ENCODE data around the gene SLC39A9. TPM values are rescaled to one million over a fixed set of nuclear protein-coding genes. Genes with fewer than 3 reads are reported as not detected.

Gene SLC39A9
- total RNA-seq, 1 experiment from 2014 or later: 80.8 TPM

- no peak for TF ChIP-seq EZH2 (IDR thresholded peaks at IDR 0.05; ENCODE audit: low read length, unreplicated experiment)
- no peak for TF ChIP-seq CTCF (conservative IDR thresholded peaks at IDR 0.05; ENCODE audit: low read depth, low read length)
- TF ChIP-seq EZH2phosphoT487 (IDR thresholded peaks at IDR 0.05; ENCODE audit: borderline replicate concordance, low read length): no peak
- Histone ChIP-seq H3K9ac (ENCODE audit: low read length) (no peak overlapping the region), H3K9me3 (ENCODE audit: low read length) (no peaks in the 10 kb centered on the region), H3K9me2 (replicated peaks; ENCODE audit: low read length) (no peaks in the 10 kb centered on the region), H3K27ac (ENCODE audit: low read length) (no peak overlapping the region), H3K79me2 (ENCODE audit: low read length) (no peaks in the 10 kb centered on the region), H2AFZ (ENCODE audit: low read length) (no peak overlapping the region), H3K4me2 (ENCODE audit: low read length) (no peak overlapping the region), H3K4me3 (ENCODE audit: low read length) (no peak overlapping the region), H3K27me3 (ENCODE audit: low read length) (no peaks in the 10 kb centered on the region; the same call in 1 of the 2 replicates), H3K36me3 (ENCODE audit: low read depth, low read length) (no peaks in the 10 kb centered on the region), H3F3A (ENCODE audit: low read length, unreplicated experiment) (no peaks in the 10 kb centered on the region), H3K4me1 (ENCODE audit: insufficient read depth, low read length) (0 out of 2 replicates have a peak, but pooled peaks cover 7% of the 10 kb centered on the region), H4K20me1 (ENCODE audit: low read length) (no peaks in the 10 kb centered on the region)
- POLR2A ChIA-PET (ENCODE audit: unreplicated experiment): no interaction called here
- intact Hi-C loops (cut with micrococcal nuclease): no loop called here
- no TSS peak for BruUV-seq (replicated peaks)
- DNase-seq: no peak
- CTCF ChIA-PET: no interaction called here
- ATAC-seq: no peak
These were observed 45.3 kb upstream of the SLC39A9 start for GRCh38 chr14:69353168-69353567.

GRCh38 chr14:69354383-69355153 is 43.9 kb upstream of the SLC39A9 start:
- ChIA-PET CTCF (no interaction called here), POLR2A (ENCODE audit: unreplicated experiment) (no interaction called here)
- intact Hi-C loops (cut with micrococcal nuclease): no loop called here
- Histone ChIP-seq H3K9me2 (replicated peaks; ENCODE audit: low read length) (no peaks in the 10 kb centered on the region), H4K20me1 (ENCODE audit: low read length) (no peaks in the 10 kb centered on the region), H3K9me3 (ENCODE audit: low read length) (no peaks in the 10 kb centered on the region), H2AFZ (ENCODE audit: low read length) (no peak overlapping the region), H3K27me3 (ENCODE audit: low read length) (no peaks in the 10 kb centered on the region; the same call in 1 of the 2 replicates), H3K36me3 (ENCODE audit: low read depth, low read length) (no peaks in the 10 kb centered on the region), H3K27ac (ENCODE audit: low read length) (no peak overlapping the region), H3K4me3 (ENCODE audit: low read length) (no peak overlapping the region), H3K4me1 (ENCODE audit: insufficient read depth, low read length) (0 out of 2 replicates have a peak, but pooled peaks cover 7% of the 10 kb centered on the region), H3K4me2 (ENCODE audit: low read length) (no peak overlapping the region), H3K9ac (ENCODE audit: low read length) (no peak overlapping the region), H3K79me2 (ENCODE audit: low read length) (no peaks in the 10 kb centered on the region), H3F3A (ENCODE audit: low read length, unreplicated experiment) (no peaks in the 10 kb centered on the region)
- TF ChIP-seq CTCF (conservative IDR thresholded peaks at IDR 0.05; ENCODE audit: low read depth, low read length): no peak
- no peak for TF ChIP-seq EZH2 (IDR thresholded peaks at IDR 0.05; ENCODE audit: low read length, unreplicated experiment)
- TF ChIP-seq EZH2phosphoT487 (IDR thresholded peaks at IDR 0.05; ENCODE audit: borderline replicate concordance, low read length): no peak
- no TSS peak for BruUV-seq (replicated peaks)
- DNase-seq (no peak), ATAC-seq (no peak)

- intact Hi-C loops (cut with micrococcal nuclease): no loop called here
- no peaks in the 10 kb centered on the region for H3K79me2 ChIP-seq (ENCODE audit: low read length)
- H3K27ac ChIP-seq (ENCODE audit: low read length): no peak overlapping the region
- no peaks in the 10 kb centered on the region for H3K9me3 ChIP-seq (ENCODE audit: low read length)
- no TSS peak for BruUV-seq (replicated peaks)
- TF ChIP-seq EZH2 (IDR thresholded peaks at IDR 0.05; ENCODE audit: low read length, unreplicated experiment) (no peak), CTCF (conservative IDR thresholded peaks at IDR 0.05; ENCODE audit: low read depth, low read length) (no peak), EZH2phosphoT487 (IDR thresholded peaks at IDR 0.05; ENCODE audit: borderline replicate concordance, low read length) (no peak)
- H3K9ac ChIP-seq (ENCODE audit: low read length): no peak overlapping the region
- H3K4me2 ChIP-seq (ENCODE audit: low read length): no peak overlapping the region
- no peaks in the 10 kb centered on the region; the same call in 1 of the 2 replicates for H3K27me3 ChIP-seq (ENCODE audit: low read length)
- H3K4me3 ChIP-seq (ENCODE audit: low read length): no peak overlapping the region
- H3K4me1 ChIP-seq (ENCODE audit: insufficient read depth, low read length): 0 out of 2 replicates have a peak, but pooled peaks cover 7% of the 10 kb centered on the region
- no peak overlapping the region for H2AFZ ChIP-seq (ENCODE audit: low read length)
- H3K9me2 ChIP-seq (replicated peaks; ENCODE audit: low read length): no peaks in the 10 kb centered on the region
- ChIA-PET POLR2A (ENCODE audit: unreplicated experiment) (no interaction called here), CTCF (no interaction called here)
- H3K36me3 ChIP-seq (ENCODE audit: low read depth, low read length): no peaks in the 10 kb centered on the region
- H4K20me1 ChIP-seq (ENCODE audit: low read length): no peaks in the 10 kb centered on the region
- H3F3A ChIP-seq (ENCODE audit: low read length, unreplicated experiment): no peaks in the 10 kb centered on the region
- no peak for ATAC-seq
- no peak for DNase-seq
These were observed 43.3 kb upstream of the SLC39A9 start for GRCh38 chr14:69355154-69355597.
